GM21717 (cell line): Measurements from ENCODE around the gene FAT2.

Experiments used
- ATAC-seq: cut with Tn5 transposase; IDR thresholded peaks from one replicate; pipeline ENCODE4 v1.9.1; 2021; ENCODE audit warnings: mild to moderate bottlenecking, moderate library complexity; ENCODE audit not compliant: unreplicated experiment

Gene FAT2, protein sequence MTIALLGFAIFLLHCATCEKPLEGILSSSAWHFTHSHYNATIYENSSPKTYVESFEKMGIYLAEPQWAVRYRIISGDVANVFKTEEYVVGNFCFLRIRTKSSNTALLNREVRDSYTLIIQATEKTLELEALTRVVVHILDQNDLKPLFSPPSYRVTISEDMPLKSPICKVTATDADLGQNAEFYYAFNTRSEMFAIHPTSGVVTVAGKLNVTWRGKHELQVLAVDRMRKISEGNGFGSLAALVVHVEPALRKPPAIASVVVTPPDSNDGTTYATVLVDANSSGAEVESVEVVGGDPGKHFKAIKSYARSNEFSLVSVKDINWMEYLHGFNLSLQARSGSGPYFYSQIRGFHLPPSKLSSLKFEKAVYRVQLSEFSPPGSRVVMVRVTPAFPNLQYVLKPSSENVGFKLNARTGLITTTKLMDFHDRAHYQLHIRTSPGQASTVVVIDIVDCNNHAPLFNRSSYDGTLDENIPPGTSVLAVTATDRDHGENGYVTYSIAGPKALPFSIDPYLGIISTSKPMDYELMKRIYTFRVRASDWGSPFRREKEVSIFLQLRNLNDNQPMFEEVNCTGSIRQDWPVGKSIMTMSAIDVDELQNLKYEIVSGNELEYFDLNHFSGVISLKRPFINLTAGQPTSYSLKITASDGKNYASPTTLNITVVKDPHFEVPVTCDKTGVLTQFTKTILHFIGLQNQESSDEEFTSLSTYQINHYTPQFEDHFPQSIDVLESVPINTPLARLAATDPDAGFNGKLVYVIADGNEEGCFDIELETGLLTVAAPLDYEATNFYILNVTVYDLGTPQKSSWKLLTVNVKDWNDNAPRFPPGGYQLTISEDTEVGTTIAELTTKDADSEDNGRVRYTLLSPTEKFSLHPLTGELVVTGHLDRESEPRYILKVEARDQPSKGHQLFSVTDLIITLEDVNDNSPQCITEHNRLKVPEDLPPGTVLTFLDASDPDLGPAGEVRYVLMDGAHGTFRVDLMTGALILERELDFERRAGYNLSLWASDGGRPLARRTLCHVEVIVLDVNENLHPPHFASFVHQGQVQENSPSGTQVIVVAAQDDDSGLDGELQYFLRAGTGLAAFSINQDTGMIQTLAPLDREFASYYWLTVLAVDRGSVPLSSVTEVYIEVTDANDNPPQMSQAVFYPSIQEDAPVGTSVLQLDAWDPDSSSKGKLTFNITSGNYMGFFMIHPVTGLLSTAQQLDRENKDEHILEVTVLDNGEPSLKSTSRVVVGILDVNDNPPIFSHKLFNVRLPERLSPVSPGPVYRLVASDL (N-terminal part only)

DNA sequence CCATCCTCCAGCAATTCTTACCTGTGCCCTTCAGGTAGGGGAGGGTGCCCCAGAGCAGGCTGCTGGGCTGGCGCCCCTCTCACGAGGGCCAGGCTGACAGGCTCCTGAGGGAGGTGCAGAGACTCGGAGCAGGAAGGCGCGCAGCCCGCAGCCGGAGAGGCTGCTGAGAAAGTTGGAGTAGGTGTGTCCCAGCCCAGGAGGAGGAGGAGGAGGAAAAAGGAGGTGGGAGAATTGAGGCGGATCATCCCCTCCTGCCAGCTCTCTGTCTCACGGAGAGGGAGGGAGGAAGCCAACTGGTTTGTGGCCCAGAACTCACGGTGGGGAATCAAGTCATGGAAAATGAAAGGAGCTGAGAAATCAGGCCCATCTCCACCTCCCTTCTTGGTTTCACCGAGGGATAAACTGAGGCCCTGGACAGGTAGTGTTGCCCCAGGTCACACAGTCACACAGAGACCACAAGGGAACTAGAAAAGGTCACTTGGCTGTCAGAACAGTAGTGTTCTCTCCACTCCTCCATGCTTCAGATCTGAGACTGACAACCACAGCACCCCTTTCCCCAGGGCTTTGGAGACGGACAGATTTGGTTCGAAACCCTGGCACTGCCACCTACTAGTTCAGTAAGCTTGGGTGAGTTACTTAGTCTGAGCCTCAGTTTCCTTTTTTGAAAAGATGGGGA, at the start of gene FAT2:
Gene FAT2 (minus strand): TSS at position 188 of the 676 bp plus-strand sequence. CDS start 22,400 bp downstream, outside the sequence.
- ATAC-seq, result no peak

DNA sequence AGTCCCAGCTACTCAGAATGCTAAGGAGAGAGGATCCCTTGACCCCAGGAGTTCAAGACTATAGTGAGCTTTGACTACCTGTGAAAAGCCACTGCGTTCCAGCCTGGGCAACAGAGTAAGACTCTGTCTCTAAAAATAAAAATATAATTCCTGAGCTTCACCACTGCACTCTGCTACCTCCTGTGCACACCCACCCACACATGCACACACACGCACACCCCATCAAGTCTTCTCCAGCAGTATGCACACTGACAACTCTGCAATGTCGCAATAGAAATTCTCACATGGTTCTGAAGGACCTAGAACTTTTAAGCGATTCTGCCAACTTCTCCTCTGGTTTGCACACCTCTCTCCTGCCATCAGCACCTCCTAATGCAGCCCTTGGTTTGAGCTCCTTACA, 47.5 kb upstream of the FAT2 start:
- no peak for ATAC-seq

DNA sequence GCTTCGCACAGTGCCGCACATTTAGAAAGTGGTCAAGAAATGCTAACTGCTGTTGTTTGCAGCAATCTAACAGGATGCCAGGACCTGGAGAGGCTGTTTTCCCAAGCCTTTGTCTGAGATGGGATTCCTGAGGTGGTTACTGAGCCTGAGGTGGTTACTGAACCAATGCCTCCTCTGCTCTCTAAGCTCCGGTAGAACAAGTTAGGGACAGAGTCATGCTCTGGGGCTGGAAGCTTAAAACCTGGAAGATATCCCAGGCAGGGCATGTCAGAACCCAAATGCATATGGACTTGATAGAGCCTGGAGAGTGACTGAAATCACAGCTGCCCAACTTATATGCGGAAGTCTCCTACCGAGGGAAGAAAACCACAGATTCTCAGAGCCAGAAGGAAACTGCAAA, 46.5 kb upstream of the FAT2 start:
- no peak for ATAC-seq

DNA sequence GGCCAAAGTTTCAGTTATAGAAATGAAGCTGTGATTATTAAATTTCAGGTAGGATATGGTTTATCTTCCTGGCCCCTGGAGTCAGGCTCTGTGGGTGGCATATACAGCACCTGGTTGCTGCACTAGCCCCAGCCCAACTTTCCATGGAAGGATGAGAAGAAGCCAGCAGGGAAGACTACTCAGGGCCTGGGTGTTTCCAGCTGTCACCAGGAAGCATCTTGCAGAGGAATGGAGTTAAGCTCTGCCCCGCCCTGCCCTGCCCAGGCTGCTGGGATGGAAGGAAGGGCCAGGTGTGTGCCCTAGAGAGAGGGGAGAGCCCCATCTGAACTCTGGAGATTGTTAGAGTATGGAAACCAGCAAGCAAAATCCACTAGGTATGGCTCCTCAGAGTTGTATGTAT, 42.8 kb upstream of the FAT2 start:
- no peak for ATAC-seq

DNA sequence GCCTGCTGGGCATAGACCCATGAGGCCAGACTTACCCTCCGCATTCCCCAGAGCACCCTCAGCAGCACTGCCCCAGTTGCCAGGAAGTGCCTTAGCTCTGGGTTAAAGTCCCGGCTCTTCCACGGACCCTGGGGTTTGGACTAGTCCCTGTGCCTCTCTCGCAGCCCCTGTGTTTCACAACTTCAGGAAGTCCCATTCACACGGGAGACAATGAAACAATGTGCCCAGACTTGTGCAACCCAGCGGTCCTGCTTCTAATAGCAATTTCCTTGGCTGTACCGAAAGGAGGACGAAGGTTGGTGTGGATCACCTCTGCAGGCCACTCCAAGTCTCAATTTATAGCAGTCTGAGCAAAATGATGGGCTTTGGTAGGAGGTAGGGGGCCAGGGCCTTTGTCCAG, 41.8 kb upstream of the FAT2 start:
- no peak for ATAC-seq

DNA sequence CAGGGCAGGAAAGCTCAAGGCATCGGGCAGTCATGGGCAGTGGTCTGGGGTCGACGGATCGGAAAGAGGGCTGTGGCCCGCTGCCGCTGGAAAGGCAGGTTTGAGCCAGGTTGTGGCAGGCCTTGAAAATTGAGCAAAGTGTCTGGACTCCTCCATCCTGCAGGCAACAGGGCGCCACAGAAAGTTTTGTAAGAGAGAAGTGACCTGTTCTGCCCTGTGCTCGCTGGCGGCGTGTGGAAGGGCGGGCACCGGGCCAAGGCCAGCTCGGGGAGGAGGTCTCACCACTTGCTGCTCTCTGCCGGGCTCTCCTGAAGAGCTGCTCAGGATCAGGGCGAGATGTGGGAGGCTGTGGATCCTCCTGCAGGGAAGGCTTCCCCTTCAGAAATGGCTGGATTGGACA, 41.4 kb upstream of the FAT2 start:
- ATAC-seq, result no peak

DNA sequence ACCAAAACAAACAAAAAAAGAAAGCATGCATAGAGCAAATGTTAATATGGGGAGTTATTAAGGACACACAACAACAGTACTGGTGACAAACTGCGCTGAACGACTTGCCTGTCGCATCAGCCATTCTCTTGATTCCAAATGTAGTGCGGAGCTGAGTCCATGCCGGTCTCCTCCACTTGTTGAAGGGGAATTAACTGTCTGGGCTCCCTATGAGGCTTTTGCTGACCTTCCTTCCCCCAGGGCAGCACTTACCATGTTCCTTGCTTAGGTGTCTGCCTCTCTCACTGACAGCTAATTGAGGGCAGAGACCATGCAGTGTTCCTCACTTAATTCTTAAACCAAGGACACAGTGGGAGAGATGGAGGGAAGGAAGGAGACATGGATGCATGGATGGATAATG, 40.8 kb upstream of the FAT2 start:
- ATAC-seq, result no peak

DNA sequence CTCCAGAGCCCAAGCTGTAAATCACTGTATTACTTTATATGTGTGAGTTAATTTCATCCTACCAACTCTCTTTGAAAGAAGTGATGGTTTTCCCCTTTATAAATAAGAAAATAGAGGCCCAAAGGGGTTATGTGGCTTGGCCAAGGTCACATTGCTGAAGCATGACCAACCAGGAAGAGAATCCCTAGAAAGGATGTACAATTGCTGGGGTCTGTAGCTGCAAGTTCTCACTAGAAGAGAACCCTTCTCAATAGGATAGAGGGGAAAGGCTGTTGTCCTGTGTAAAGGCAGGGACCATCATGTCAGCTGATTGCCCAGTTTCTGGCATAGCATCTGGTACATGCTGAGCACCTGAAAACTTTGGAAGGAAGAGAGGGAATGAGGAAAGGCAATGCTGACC, 39.0 kb upstream of the FAT2 start:
- no peak for ATAC-seq

DNA sequence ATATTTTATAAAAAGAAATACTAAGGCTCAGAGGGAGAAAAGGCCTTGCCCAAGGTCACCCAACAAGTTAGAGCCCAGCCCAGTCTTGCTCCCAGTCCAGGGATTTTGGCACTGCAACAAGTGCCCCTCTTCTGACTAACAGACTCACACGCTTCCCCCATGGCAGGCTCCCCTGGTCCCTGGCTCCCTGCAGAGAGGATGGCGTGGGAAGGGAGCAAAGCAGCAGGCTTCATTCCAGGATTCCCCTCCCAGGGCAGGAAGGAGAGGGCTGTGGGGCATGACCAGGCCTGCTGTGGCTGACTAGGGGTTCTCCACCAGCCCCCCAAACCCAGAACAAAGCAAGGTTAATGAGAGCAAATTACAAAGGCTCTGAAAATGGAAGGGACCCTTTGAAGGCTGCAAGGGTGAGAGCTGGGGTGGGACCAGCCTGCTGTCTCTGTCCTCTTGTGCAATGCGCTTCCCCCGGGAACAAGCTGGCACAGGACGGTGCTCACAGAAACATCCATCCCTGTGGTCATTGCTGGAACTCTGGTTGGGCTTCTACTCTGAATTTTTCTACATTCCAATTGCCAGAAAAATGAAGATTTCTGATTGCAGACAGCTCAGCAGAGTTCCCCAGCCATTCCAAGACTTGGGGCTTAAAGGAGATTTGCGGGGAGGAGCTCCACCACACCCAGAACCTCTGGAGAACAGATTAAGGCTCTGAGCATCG, 37.1 kb upstream of the FAT2 start:
- ATAC-seq, result no peak

DNA sequence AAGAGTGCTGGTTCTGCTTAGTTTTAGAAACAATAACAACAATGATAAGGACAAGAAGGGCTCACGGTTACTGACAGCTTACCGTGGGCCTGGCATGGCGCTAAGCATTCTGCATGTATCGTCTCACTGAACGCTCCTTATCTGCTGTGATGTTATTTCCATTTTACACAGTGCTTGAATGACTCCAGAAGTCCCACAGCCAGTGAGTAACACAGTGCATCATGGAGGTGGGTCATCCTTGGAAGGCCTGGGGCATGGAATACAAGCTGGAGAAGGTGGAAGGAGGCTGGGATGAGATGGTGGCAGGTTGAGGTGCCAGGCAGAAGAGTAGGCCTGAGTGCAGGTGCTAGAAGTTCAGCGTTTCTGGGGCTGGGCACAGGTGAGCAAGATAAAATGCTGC, 36.5 kb upstream of the FAT2 start:
- ATAC-seq, result no peak

DNA sequence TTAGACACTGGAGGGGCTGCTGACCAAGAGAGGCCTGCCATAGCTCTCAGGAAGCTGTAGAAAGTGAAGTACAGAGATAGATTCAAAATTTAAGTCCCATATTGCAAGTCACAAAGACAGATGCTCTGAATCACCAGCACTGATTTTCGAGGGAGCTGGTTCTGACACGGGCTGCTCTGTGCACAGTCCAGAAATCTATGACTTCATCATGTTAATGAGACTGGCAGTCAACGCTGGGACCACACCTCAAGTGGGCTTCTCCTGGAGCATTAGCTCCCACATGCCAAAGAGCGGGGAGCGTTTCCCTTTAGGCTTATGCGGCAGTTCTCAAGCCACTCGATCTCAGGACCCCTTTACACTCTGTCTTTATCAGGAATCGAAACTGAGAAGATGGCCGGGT, 34.2 kb upstream of the FAT2 start:
- no peak for ATAC-seq

DNA sequence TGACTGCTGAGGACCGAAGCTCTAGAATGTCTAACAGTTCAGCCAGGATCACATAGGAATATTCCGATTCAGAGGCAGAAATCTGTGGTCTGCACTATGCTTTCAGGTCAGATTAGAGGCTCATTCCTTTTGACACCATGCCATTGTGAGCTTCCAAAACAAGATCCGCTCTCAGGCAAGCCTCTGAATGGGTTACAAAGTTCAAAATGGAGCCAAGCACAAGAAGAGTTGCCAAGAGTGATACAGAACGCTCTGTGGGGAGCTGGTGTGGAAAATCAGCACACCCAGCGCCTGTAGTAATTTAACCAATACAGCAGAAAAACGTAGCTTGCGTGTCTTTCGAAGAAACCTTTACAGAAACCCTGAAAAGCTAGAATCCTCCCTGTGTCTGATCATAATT, 33.3 kb upstream of the FAT2 start:
- ATAC-seq, result no peak

DNA sequence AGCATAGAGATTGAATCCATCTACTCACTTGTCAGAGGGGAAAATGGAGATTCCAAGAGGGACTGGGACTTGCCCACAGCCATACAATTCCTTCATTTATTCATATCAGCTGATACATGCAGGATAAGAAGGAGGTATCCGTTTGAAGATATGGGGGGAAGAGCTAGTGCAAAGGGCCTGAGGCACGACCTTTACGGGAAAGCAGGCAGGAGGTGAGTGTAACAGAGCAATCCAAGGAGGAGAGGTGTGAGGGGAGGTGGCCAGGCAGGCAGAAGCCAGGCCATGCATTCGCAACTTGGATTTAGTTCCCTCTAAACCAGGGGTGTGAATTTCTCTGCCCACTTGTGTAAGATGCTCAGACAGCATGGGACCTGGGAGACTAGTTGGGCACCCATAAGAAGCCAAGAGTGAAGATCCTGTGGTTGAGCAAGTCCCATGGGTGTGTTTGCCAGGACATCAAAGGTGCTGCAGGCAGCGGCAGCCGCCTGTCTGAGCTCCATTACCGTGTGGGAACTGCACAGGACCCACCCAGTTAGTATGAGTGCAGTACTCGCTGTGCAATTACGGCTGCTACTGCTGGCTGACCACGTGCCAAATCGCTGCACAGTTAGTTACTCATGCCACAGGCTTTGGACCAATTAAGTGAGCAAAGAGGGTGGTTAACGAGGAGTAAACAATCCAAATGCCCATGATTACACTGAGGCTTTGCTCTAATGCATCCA, 31.4 kb upstream of the FAT2 start:
- no peak for ATAC-seq

DNA sequence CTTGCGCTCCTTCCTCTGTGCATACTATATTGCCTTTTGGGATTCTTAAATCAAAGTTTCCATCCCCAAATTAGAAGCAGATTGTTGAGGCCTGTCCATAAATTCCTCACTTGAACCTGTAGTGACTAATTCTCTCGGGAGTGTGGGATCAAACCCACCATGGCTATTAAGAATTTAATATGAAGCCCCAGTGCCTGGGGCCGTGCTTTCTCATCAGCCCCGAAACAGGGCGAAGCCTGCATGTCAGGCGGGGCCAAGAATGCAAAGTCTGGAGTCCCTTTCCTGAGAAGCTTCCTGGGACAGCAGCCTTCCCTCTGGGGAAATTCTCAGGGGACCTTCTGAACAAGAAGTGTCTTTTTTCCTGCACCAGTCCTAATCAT, 29.3 kb upstream of the FAT2 start:
- no peak for ATAC-seq

DNA sequence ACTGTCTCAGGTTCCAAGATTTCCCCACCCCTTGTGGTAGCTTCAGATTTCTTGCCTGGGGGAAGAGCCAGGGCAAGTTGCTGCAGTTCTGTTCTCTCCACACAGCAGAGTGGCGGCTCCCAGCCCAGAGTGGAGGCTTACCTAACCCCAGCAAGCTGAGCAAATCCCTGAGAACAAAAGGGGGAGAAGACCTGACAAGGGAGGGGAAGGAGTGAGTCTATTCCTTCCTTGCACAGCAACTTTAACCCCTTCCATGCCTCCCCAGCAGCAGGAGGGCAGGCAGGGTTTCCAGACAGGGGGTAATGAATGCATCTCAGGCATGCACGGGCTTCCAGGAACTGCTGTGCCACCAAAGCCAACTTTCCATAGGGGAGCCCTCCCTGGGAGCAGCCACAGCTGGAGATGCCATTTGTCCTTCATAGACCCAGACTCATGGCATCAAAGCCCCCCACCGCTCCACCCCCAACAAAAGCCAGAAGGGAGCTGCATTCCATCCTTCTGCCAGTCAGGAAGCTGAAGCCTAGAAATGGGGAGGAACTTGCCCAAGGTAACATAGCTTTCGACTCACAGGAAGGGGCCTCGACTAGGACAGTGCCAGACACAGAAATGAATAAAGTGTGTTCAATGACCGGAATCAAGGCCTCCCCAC, 28.8 kb upstream of the FAT2 start:
- ATAC-seq, result no peak

DNA sequence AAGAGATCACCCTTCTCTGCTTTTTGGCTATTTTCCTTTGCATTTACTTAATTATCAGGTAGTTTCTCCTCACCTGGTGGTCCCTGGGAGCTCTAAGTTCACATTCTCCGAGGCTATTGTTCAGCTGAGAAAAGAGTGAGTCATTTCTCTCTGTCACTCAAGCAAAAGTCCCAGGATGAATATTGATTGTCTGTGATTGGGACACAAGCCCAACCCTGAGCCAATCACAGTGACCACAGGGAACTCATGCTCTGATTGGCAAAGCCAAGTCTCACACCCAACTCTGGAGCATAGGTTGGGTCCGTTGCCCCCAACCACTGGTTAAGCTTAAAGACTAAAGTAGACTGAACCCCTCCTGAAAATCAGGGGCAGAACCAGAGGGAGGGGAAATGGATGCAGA, 27.8 kb upstream of the FAT2 start:
- ATAC-seq, result no peak

DNA sequence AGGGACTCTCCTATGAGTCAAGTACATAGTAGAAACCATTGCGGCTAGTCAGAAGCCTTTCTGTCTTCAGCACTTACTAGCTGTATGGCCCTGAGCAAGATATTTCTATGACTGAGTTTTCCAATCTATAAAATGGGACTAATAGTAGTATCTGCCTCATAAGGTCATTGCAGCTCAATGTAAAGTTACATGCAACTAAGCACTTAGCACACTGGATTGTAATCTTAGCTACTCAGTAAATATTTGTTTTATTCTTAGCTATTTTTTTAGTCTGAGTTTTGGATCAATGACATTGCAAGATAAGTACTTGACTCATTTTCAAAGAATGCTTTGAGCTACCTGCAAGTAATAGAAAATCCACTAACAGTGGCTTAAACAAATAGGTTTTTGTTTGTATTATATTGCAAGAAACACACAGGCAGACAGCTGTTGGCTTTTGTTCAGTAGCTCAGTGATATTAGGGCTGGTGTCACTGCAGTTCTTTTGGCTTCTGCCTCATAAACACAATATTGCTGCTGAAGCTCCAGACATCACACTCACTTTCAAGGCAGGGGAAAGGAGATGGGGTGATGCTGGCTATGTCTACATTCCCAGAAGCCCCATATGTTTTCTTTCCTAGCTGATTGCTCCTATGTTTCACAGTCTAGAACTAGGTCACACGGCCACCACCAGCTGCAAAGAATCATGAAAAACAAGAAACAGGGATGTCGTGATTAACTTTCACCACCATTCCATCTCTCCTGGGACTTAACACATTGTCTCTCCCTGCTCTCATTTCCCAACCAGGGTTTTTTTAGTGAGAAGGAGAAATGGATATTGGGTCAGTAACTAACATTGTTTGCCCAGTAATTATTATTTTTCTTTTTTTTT, 26.9 kb upstream of the FAT2 start:
- ATAC-seq, result no peak

DNA sequence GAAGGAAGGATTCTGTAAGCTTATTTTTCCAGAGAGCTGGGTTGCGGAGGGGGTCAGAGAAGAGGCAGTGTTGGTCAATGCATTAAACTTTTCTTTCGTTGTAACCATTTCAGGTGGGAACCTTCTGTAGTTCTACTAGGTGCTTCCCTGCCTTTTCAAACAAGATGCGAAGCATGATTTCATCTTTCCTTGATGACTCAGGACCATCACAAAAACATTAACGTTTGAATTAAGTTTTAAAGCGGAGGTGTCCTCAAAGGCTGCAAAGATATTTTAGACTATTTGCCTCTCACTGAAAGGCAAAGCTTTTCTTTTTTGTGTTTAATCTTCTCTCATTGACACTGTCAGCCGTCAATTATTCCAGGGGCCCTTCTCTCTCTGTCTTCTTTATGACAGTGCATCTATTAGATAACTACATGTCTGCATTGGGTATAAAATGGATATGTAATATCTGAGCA, 26.3 kb upstream of the FAT2 start:
- ATAC-seq, result no peak
